ENCODE data around the gene EIF3L. TPM values are rescaled to one million over a fixed set of nuclear protein-coding genes. Genes with fewer than 3 reads are reported as not detected.

EIF3L gene
- total and polyA plus RNA-seq, 10 of the 15 experiments (the other 5 are each of a cell fraction or from before 2014, with no cell fraction given), result 294 to 1,037 (median 618) TPM

DNA sequence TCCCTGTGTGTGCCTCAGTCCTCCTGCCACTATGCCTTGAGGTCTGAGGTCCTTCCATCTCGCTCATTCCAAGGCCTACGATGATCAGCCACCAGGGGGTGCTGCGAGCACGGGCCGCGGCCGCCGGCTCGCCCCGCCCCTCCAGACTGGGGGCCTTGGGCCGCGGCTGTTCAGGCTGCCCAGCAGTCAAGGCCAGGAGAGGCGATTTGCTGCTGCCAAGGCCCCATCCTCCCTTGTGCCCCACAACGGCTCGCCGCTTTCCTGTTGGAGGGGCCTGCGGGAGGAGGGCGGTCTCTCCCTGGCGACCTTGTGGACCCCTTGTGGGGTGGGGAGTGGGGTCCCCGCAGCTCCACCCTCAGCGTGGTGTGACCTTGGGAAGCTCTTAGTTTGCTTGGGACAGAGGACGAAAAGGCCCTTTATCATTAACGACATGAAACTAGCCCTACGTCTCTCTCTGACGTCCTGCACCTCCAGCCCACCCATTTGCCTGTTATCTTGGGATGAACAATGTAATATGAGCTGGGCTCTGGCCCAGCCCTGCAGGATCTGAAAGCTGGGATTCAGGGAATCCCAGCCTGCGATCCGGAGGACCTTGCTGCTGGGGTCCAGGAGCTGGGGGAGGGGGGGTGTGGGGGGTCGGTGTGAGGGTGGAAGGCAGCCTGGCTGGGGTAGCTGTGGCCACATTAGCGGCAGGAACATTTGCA, 31.4 kb upstream of the EIF3L start:
- Histone ChIP-seq H3K4me2 (ENCODE audit: control insufficient read depth, insufficient read depth) (peak overlapping the region; percentile 66), H3K4me1 (ENCODE audit: control insufficient read depth, insufficient read depth, low read length) (peaks cover 10% of the 10 kb centered on the region), H3K9ac (ENCODE audit: control insufficient read depth, insufficient read depth, low read length) (no peak overlapping the region), H4K20me1 (ENCODE audit: control insufficient read depth, insufficient read depth) (no peaks in the 10 kb centered on the region), H3K79me2 (ENCODE audit: control insufficient read depth, insufficient read depth, low read length) (no peaks in the 10 kb centered on the region), H3K9me3 (replicated peaks; ENCODE audit: control insufficient read depth, insufficient read depth, low read length) (no peaks in the 10 kb centered on the region), H2AFZ (ENCODE audit: control insufficient read depth, low read depth, low read length) (peak overlapping the region; percentile 42), H3K27me3 (replicated peaks in 1 of 2; ENCODE audit: control insufficient read depth in 2 of 2, insufficient read depth in 2 of 2, low read length in 1 of 2) (peaks cover 0 to 2% of the 10 kb centered on the region in 2 experiments; a peak in 2 of 4 replicates), H3K36me3 (ENCODE audit: control insufficient read depth in 2 of 2, insufficient read depth in 2 of 2, low read length in 1 of 2) (no peaks in the 10 kb centered on the region), H3K4me3 (peak overlapping the region; percentile 37; the same call in 1 of the 2 replicates), H3K27ac (ENCODE audit: control insufficient read depth, insufficient read depth) (no peak overlapping the region)
- ChIA-PET SMC1A (ENCODE audit: uncharacterized antibody, unreplicated experiment) (interaction anchor here (0.8 to 5.2 kb wide), 6 partner anchors 45 to 226 kb away, joined by 3 to 53 read pairs (median 4); no protein-coding TSS in a partner anchor), RAD21 (ENCODE audit: unreplicated experiment) (interaction anchor here (0.6 to 3.0 kb wide), 11 partner anchors 10 to 252 kb away, joined by 3 to 18 read pairs (median 4); partner anchors contain the start of genes C22orf23, GCAT, PDXP and POLR2F), POLR2A (interaction anchor here (0.5 to 0.6 kb wide), 2 partner anchors 16 to 43 kb away, joined by 3 read pairs; no protein-coding TSS in a partner anchor), CTCF (interaction anchor here (0.6 to 8.7 kb wide), 33 partner anchors 9 to 777 kb away, joined by 3 to 121 read pairs (median 4); partner anchors contain the start of genes ANKRD54, EIF3L and GCAT)
- ATAC-seq, result peak; percentile 96
- DNase-seq (ENCODE audit: low read depth, low spot score), result no peak
- in situ Hi-C loops (cut with MboI), result loop anchor here (5.0 kb wide), 2 partner anchors 44 to 144 kb away; no protein-coding TSS in a partner anchor
- no TSS peak for BruUV-seq (replicated peaks)
- FAIRE-seq, result peak; percentile 92
- intact Hi-C loops (cut with micrococcal nuclease; ENCODE audit: unreplicated experiment), result loop anchor here (1.0 to 5.0 kb wide), 3 partner anchors 45 to 147 kb away; no protein-coding TSS in a partner anchor
- WGBS (ENCODE audit: insufficient coverage, insufficient replicate concordance, low lambda C conversion rate, missing lambda C conversion rate), result 14% methylated on average over 29 of the region's 29 CpGs
- TF ChIP-seq, protein P1, sequence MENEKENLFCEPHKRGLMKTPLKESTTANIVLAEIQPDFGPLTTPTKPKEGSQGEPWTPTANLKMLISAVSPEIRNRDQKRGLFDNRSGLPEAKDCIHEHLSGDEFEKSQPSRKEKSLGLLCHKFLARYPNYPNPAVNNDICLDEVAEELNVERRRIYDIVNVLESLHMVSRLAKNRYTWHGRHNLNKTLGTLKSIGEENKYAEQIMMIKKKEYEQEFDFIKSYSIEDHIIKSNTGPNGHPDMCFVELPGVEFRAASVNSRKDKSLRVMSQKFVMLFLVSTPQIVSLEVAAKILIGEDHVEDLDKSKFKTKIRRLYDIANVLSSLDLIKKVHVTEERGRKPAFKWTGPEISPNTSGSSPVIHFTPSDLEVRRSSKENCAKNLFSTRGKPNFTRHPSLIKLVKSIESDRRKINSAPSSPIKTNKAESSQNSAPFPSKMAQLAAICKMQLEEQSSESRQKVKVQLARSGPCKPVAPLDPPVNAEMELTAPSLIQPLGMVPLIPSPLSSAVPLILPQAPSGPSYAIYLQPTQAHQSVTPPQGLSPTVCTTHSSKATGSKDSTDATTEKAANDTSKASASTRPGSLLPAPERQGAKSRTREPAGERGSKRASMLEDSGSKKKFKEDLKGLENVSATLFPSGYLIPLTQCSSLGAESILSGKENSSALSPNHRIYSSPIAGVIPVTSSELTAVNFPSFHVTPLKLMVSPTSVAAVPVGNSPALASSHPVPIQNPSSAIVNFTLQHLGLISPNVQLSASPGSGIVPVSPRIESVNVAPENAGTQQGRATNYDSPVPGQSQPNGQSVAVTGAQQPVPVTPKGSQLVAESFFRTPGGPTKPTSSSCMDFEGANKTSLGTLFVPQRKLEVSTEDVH (IDR thresholded peaks at IDR 0.05; ENCODE audit: low read depth, partially characterized antibody), result no peak
- TF ChIP-seq SP1 (IDR thresholded peaks at IDR 0.05; ENCODE audit: low read depth, low read length) (peak; percentile 23), POLR2AphosphoS2 (IDR thresholded peaks at IDR 0.05; ENCODE audit: low read depth, low read length) (0 out of 2 replicates have a peak, but pooled peaks have one; percentile 11), BHLHE40 (IDR thresholded peaks at IDR 0.05; ENCODE audit: borderline replicate concordance in 1 of 2, low read depth in 2 of 2, low read length in 1 of 2) (peak; percentile 24 to 48; a peak in 1 of 4 replicates), CREB1 (IDR thresholded peaks at IDR 0.05; ENCODE audit: low read depth) (0 out of 2 replicates have a peak, but pooled peaks have one; percentile 18), SMC3 (IDR thresholded peaks at IDR 0.05; ENCODE audit: borderline replicate concordance, low read length) (peak; percentile 77), BACH1 (IDR thresholded peaks at IDR 0.05; ENCODE audit: borderline replicate concordance) (peak; percentile 49; the same call in 1 of the 2 replicates), RB1 (IDR thresholded peaks at IDR 0.05; ENCODE audit: borderline replicate concordance) (peak; percentile 59; the same call in 1 of the 2 replicates), SMARCA5 (IDR thresholded peaks at IDR 0.05) (peak; percentile 85), CHD1 (IDR thresholded peaks at IDR 0.05; ENCODE audit: low read depth, low read length) (no peak), ETV6 (conservative IDR thresholded peaks at IDR 0.05 in 1 of 2, IDR thresholded peaks at IDR 0.05 in 1 of 2; ENCODE audit: borderline replicate concordance in 1 of 2, low read depth in 1 of 2) (no peak), ZZZ3 (IDR thresholded peaks at IDR 0.05; ENCODE audit: control insufficient read depth, insufficient read length, low read depth) (no peak), GATAD2B (conservative IDR thresholded peaks at IDR 0.05; ENCODE audit: low read depth) (peak; percentile 63)
- TF ChIP-seq, protein P2, sequence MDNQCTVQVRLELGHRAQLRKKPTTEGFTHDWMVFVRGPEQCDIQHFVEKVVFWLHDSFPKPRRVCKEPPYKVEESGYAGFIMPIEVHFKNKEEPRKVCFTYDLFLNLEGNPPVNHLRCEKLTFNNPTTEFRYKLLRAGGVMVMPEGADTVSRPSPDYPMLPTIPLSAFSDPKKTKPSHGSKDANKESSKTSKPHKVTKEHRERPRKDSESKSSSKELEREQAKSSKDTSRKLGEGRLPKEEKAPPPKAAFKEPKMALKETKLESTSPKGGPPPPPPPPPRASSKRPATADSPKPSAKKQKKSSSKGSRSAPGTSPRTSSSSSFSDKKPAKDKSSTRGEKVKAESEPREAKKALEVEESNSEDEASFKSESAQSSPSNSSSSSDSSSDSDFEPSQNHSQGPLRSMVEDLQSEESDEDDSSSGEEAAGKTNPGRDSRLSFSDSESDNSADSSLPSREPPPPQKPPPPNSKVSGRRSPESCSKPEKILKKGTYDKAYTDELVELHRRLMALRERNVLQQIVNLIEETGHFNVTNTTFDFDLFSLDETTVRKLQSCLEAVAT (IDR thresholded peaks at IDR 0.05), result no peak
